ENCODE measurements around the gene SSH2.
"Not testable (repeated sequence)": the region's sequence is repeated elsewhere in the genome, so short reads cannot be mapped to it uniquely, and the experiment has no call there.

SSH2 gene

GRCh38 chr17:29867643-29868181 lies 62.3 kb downstream of the SSH2 start:
- no peaks in the 10 kb centered on the region for H3K9me3 ChIP-seq (ENCODE audit: insufficient read depth, low read depth, low read length)
- H3K9ac ChIP-seq (ENCODE audit: low read depth, low read length), result no peak overlapping the region
- H3K36me3 ChIP-seq (ENCODE audit: insufficient read depth, low read length), result no peaks in the 10 kb centered on the region
- peaks cover 31% of the 10 kb centered on the region for H3K4me1 ChIP-seq (ENCODE audit: insufficient read depth, low read length)
- H3K4me3 ChIP-seq (ENCODE audit: low read length), result no peak overlapping the region
- H3K27me3 ChIP-seq (ENCODE audit: insufficient read depth, low read length), result no peaks in the 10 kb centered on the region
- 73% methylated on average over 2 of the region's 2 CpGs for WGBS
- H3K27ac ChIP-seq (ENCODE audit: low read depth, low read length), result no peak overlapping the region

GRCh38 chr17:29866746-29867404 lies 63.2 kb downstream of the SSH2 start:
- Histone ChIP-seq H3K4me1 (ENCODE audit: insufficient read depth, low read length) (peaks cover 31% of the 10 kb centered on the region), H3K9me3 (ENCODE audit: insufficient read depth, low read depth, low read length) (no peaks in the 10 kb centered on the region), H3K27ac (ENCODE audit: low read depth, low read length) (0 out of 2 replicates have a peak overlapping the region, but pooled peaks have one; percentile 48), H3K9ac (ENCODE audit: low read depth, low read length) (no peak overlapping the region), H3K36me3 (ENCODE audit: insufficient read depth, low read length) (no peaks in the 10 kb centered on the region), H3K4me3 (ENCODE audit: low read length) (no peak overlapping the region), H3K27me3 (ENCODE audit: insufficient read depth, low read length) (no peaks in the 10 kb centered on the region)
- WGBS, result 77% methylated on average over 4 of the region's 5 CpGs

- WGBS, result no CpG with 5 or more reads among the region's 1 CpG
- H3K9ac ChIP-seq (ENCODE audit: low read depth, low read length), result no peak overlapping the region
These were observed 65.4 kb downstream of the SSH2 start for GRCh38 chr17:29864615-29865014.

GRCh38 chr17:29864123-29864522 lies 65.9 kb downstream of the SSH2 start:
- H3K27ac ChIP-seq (ENCODE audit: low read depth, low read length); H3K9ac ChIP-seq (ENCODE audit: low read depth, low read length); H3K4me3 ChIP-seq (ENCODE audit: low read length); H3K27me3 ChIP-seq (ENCODE audit: insufficient read depth, low read length); H3K36me3 ChIP-seq (ENCODE audit: insufficient read depth, low read length); H3K9me3 ChIP-seq (ENCODE audit: insufficient read depth, low read depth, low read length): not testable (repeated sequence)
- peaks cover 31% of the 10 kb centered on the region for H3K4me1 ChIP-seq (ENCODE audit: insufficient read depth, low read length)
- 94% methylated on average over 3 of the region's 4 CpGs for WGBS

More at GRCh38 chr17:29864615-29865014, 65.4 kb downstream of the SSH2 start:
- Histone ChIP-seq H3K27ac (ENCODE audit: low read depth, low read length) (no peak overlapping the region), H3K9me3 (ENCODE audit: insufficient read depth, low read depth, low read length) (no peaks in the 10 kb centered on the region), H3K4me1 (ENCODE audit: insufficient read depth, low read length) (peaks cover 31% of the 10 kb centered on the region), H3K4me3 (ENCODE audit: low read length) (no peak overlapping the region), H3K36me3 (ENCODE audit: insufficient read depth, low read length) (no peaks in the 10 kb centered on the region), H3K27me3 (ENCODE audit: insufficient read depth, low read length) (no peaks in the 10 kb centered on the region)

- Histone ChIP-seq H3K4me3 (ENCODE audit: low read length) (no peak overlapping the region), H3K9me3 (ENCODE audit: insufficient read depth, low read depth, low read length) (no peaks in the 10 kb centered on the region), H3K9ac (ENCODE audit: low read depth, low read length) (no peak overlapping the region), H3K4me1 (ENCODE audit: insufficient read depth, low read length) (peaks cover 28% of the 10 kb centered on the region), H3K36me3 (ENCODE audit: insufficient read depth, low read length) (no peaks in the 10 kb centered on the region), H3K27me3 (ENCODE audit: insufficient read depth, low read length) (no peaks in the 10 kb centered on the region), H3K27ac (ENCODE audit: low read depth, low read length) (no peak overlapping the region)
These were observed 67.1 kb downstream of the SSH2 start for GRCh38 chr17:29862951-29863350.

GRCh38 chr17:29862127-29862526 lies 67.9 kb downstream of the SSH2 start:
- no peaks in the 10 kb centered on the region for H3K36me3 ChIP-seq (ENCODE audit: insufficient read depth, low read length)
- no peak overlapping the region for H3K4me3 ChIP-seq (ENCODE audit: low read length)
- H3K9me3 ChIP-seq (ENCODE audit: insufficient read depth, low read depth, low read length), result no peaks in the 10 kb centered on the region
- H3K9ac ChIP-seq (ENCODE audit: low read depth, low read length), result no peak overlapping the region
- no peaks in the 10 kb centered on the region for H3K27me3 ChIP-seq (ENCODE audit: insufficient read depth, low read length)
- no peak overlapping the region for H3K27ac ChIP-seq (ENCODE audit: low read depth, low read length)
- peaks cover 25% of the 10 kb centered on the region for H3K4me1 ChIP-seq (ENCODE audit: insufficient read depth, low read length)

- not testable (repeated sequence) for H3K36me3 ChIP-seq (ENCODE audit: insufficient read depth, low read length); H3K4me1 ChIP-seq (ENCODE audit: insufficient read depth, low read length); H3K27me3 ChIP-seq (ENCODE audit: insufficient read depth, low read length); H3K9ac ChIP-seq (ENCODE audit: low read depth, low read length); H3K27ac ChIP-seq (ENCODE audit: low read depth, low read length); H3K4me3 ChIP-seq (ENCODE audit: low read length); H3K9me3 ChIP-seq (ENCODE audit: insufficient read depth, low read depth, low read length)
- WGBS, result 96% methylated on average over 4 of the region's 4 CpGs
These were observed 70.6 kb downstream of the SSH2 start for GRCh38 chr17:29859445-29859844.

GRCh38 chr17:29857823-29858222 lies 72.2 kb downstream of the SSH2 start:
- Histone ChIP-seq H3K4me3 (ENCODE audit: low read length) (no peak overlapping the region), H3K9me3 (ENCODE audit: insufficient read depth, low read depth, low read length) (no peaks in the 10 kb centered on the region), H3K27ac (ENCODE audit: low read depth, low read length) (no peak overlapping the region), H3K4me1 (ENCODE audit: insufficient read depth, low read length) (no peaks in the 10 kb centered on the region), H3K36me3 (ENCODE audit: insufficient read depth, low read length) (no peaks in the 10 kb centered on the region), H3K9ac (ENCODE audit: low read depth, low read length) (no peak overlapping the region), H3K27me3 (ENCODE audit: insufficient read depth, low read length) (no peaks in the 10 kb centered on the region)

- not testable (repeated sequence) for H3K36me3 ChIP-seq (ENCODE audit: insufficient read depth, low read length); H3K27me3 ChIP-seq (ENCODE audit: insufficient read depth, low read length); H3K4me1 ChIP-seq (ENCODE audit: insufficient read depth, low read length); H3K27ac ChIP-seq (ENCODE audit: low read depth, low read length); H3K9ac ChIP-seq (ENCODE audit: low read depth, low read length); H3K4me3 ChIP-seq (ENCODE audit: low read length); H3K9me3 ChIP-seq (ENCODE audit: insufficient read depth, low read depth, low read length)
- WGBS, result 92% methylated on average over 4 of the region's 4 CpGs
These were observed 72.9 kb downstream of the SSH2 start for GRCh38 chr17:29857105-29857504.

GRCh38 chr17:29855686-29856085 lies 74.3 kb downstream of the SSH2 start:
- no peak overlapping the region for H3K4me3 ChIP-seq (ENCODE audit: low read length)
- WGBS, result 83% methylated on average over 1 of the region's 1 CpG
- H3K4me1 ChIP-seq (ENCODE audit: insufficient read depth, low read length), result no peaks in the 10 kb centered on the region
- no peak overlapping the region for H3K9ac ChIP-seq (ENCODE audit: low read depth, low read length)
- H3K27ac ChIP-seq (ENCODE audit: low read depth, low read length), result no peak overlapping the region
- no peaks in the 10 kb centered on the region for H3K27me3 ChIP-seq (ENCODE audit: insufficient read depth, low read length)
- H3K36me3 ChIP-seq (ENCODE audit: insufficient read depth, low read length), result no peaks in the 10 kb centered on the region
- H3K9me3 ChIP-seq (ENCODE audit: insufficient read depth, low read depth, low read length), result no peaks in the 10 kb centered on the region

GRCh38 chr17:29848737-29849136 lies 81.3 kb downstream of the SSH2 start:
- H3K27me3 ChIP-seq (ENCODE audit: insufficient read depth, low read length), result no peaks in the 10 kb centered on the region
- WGBS, result 84% methylated on average over 3 of the region's 3 CpGs
- H3K4me3 ChIP-seq (ENCODE audit: low read length), result no peak overlapping the region
- H3K27ac ChIP-seq (ENCODE audit: low read depth, low read length), result no peak overlapping the region
- no peaks in the 10 kb centered on the region for H3K9me3 ChIP-seq (ENCODE audit: insufficient read depth, low read depth, low read length)
- peaks cover 19% of the 10 kb centered on the region for H3K4me1 ChIP-seq (ENCODE audit: insufficient read depth, low read length)
- no peaks in the 10 kb centered on the region for H3K36me3 ChIP-seq (ENCODE audit: insufficient read depth, low read length)
- H3K9ac ChIP-seq (ENCODE audit: low read depth, low read length), result no peak overlapping the region
